Measurements from ENCODE around the gene MFGE8. TPM values are rescaled to one million over a fixed set of nuclear protein-coding genes. Genes with fewer than 3 reads are reported as not detected.

MFGE8 gene
- polyA plus RNA-seq, 2 donors, result 60.3 to 62.3 TPM

GRCh38 chr15:88866295-88866881, 46.8 kb downstream of the MFGE8 start:
- no peaks in the 10 kb centered on the region for H3K36me3 ChIP-seq (ENCODE audit: control insufficient read depth in 2 of 2, insufficient read depth in 2 of 2, low read length in 1 of 2)
- no peaks in the 10 kb centered on the region for H3K4me1 ChIP-seq (ENCODE audit: control insufficient read depth in 2 of 2, insufficient read depth in 2 of 2, low read length in 1 of 2)
- WGBS, 2 donors, result 91 to 92% methylated on average over 10 of the region's 10 CpGs
- H3K9me3 ChIP-seq (ENCODE audit: control insufficient read depth in 2 of 2, insufficient read depth in 1 of 2, low read depth in 1 of 2, low read length in 1 of 2), result peaks cover 0 to 2% of the 10 kb centered on the region in 2 donors
- no peak overlapping the region for H3K4me3 ChIP-seq (ENCODE audit: low read depth in 1 of 2, low read length in 2 of 2)
- H3K27ac ChIP-seq (ENCODE audit: low read depth in 2 of 2, low read length in 1 of 2), result no peak overlapping the region
- no peaks in the 10 kb centered on the region for H3K27me3 ChIP-seq (ENCODE audit: control insufficient read depth in 1 of 2, insufficient read depth in 2 of 2, low read length in 2 of 2)

GRCh38 chr15:88865498-88866099, 47.6 kb downstream of the MFGE8 start:
- Histone ChIP-seq H3K4me1 (ENCODE audit: control insufficient read depth in 2 of 2, insufficient read depth in 2 of 2, low read length in 1 of 2) (no peaks in the 10 kb centered on the region), H3K4me3 (ENCODE audit: low read depth in 1 of 2, low read length in 2 of 2) (no peak overlapping the region), H3K27ac (ENCODE audit: low read depth in 2 of 2, low read length in 1 of 2) (no peak overlapping the region), H3K9me3 (ENCODE audit: control insufficient read depth in 2 of 2, insufficient read depth in 1 of 2, low read depth in 1 of 2, low read length in 1 of 2) (peaks cover 0 to 2% of the 10 kb centered on the region in 2 donors), H3K36me3 (ENCODE audit: control insufficient read depth in 2 of 2, insufficient read depth in 2 of 2, low read length in 1 of 2) (no peaks in the 10 kb centered on the region), H3K27me3 (ENCODE audit: control insufficient read depth in 1 of 2, insufficient read depth in 2 of 2, low read length in 2 of 2) (no peaks in the 10 kb centered on the region)
- WGBS, 2 donors, result 65 to 69% methylated on average over 6 of the region's 6 CpGs

- Histone ChIP-seq H3K27ac (ENCODE audit: low read depth in 2 of 2, low read length in 1 of 2) (no peak overlapping the region), H3K4me3 (ENCODE audit: low read depth in 1 of 2, low read length in 2 of 2) (no peak overlapping the region), H3K36me3 (ENCODE audit: control insufficient read depth in 2 of 2, insufficient read depth in 2 of 2, low read length in 1 of 2) (no peaks in the 10 kb centered on the region), H3K9me3 (ENCODE audit: control insufficient read depth in 2 of 2, insufficient read depth in 1 of 2, low read depth in 1 of 2, low read length in 1 of 2) (no peaks in the 10 kb centered on the region), H3K27me3 (ENCODE audit: control insufficient read depth in 1 of 2, insufficient read depth in 2 of 2, low read length in 2 of 2) (no peaks in the 10 kb centered on the region), H3K4me1 (ENCODE audit: control insufficient read depth in 2 of 2, insufficient read depth in 2 of 2, low read length in 1 of 2) (no peaks in the 10 kb centered on the region)
- WGBS, 2 donors, result 70 to 75% methylated on average over 4 of the region's 4 CpGs
Measured at GRCh38 chr15:88864861-88865497, 48.2 kb downstream of the MFGE8 start.

GRCh38 chr15:88863412-88863811, 49.8 kb downstream of the MFGE8 start:
- WGBS, 2 donors, result 56 to 59% methylated on average over 1 of the region's 1 CpG
- H3K27me3 ChIP-seq (ENCODE audit: control insufficient read depth in 1 of 2, insufficient read depth in 2 of 2, low read length in 2 of 2), result no peaks in the 10 kb centered on the region
- H3K9me3 ChIP-seq (ENCODE audit: control insufficient read depth in 2 of 2, insufficient read depth in 1 of 2, low read depth in 1 of 2, low read length in 1 of 2), result no peaks in the 10 kb centered on the region
- no peaks in the 10 kb centered on the region for H3K36me3 ChIP-seq (ENCODE audit: control insufficient read depth in 2 of 2, insufficient read depth in 2 of 2, low read length in 1 of 2)
- no peak overlapping the region for H3K4me3 ChIP-seq (ENCODE audit: low read depth in 1 of 2, low read length in 2 of 2)
- H3K27ac ChIP-seq (ENCODE audit: low read depth in 2 of 2, low read length in 1 of 2), result no peak overlapping the region
- no peaks in the 10 kb centered on the region for H3K4me1 ChIP-seq (ENCODE audit: control insufficient read depth in 2 of 2, insufficient read depth in 2 of 2, low read length in 1 of 2)

- Histone ChIP-seq H3K27ac (ENCODE audit: low read depth in 2 of 2, low read length in 1 of 2) (no peak overlapping the region), H3K27me3 (ENCODE audit: control insufficient read depth in 1 of 2, insufficient read depth in 2 of 2, low read length in 2 of 2) (no peaks in the 10 kb centered on the region), H3K36me3 (ENCODE audit: control insufficient read depth in 2 of 2, insufficient read depth in 2 of 2, low read length in 1 of 2) (no peaks in the 10 kb centered on the region), H3K4me1 (ENCODE audit: control insufficient read depth in 2 of 2, insufficient read depth in 2 of 2, low read length in 1 of 2) (no peaks in the 10 kb centered on the region), H3K9me3 (ENCODE audit: control insufficient read depth in 2 of 2, insufficient read depth in 1 of 2, low read depth in 1 of 2, low read length in 1 of 2) (no peaks in the 10 kb centered on the region), H3K4me3 (ENCODE audit: low read depth in 1 of 2, low read length in 2 of 2) (no peak overlapping the region)
- 66 to 76% methylated on average over 7 of the region's 7 CpGs for WGBS, 2 donors
Measured at GRCh38 chr15:88860212-88860611, 53.0 kb downstream of the MFGE8 start.

GRCh38 chr15:88859550-88859949, 53.6 kb downstream of the MFGE8 start:
- 54 to 66% methylated on average over 7 of the region's 7 CpGs for WGBS, 2 donors
- no peak overlapping the region for H3K27ac ChIP-seq (ENCODE audit: low read depth in 2 of 2, low read length in 1 of 2)

GRCh38 chr15:88858934-88859333, 54.2 kb downstream of the MFGE8 start:
- Histone ChIP-seq H3K4me3 (ENCODE audit: low read depth in 1 of 2, low read length in 2 of 2) (no peak overlapping the region), H3K27me3 (ENCODE audit: control insufficient read depth in 1 of 2, insufficient read depth in 2 of 2, low read length in 2 of 2) (no peaks in the 10 kb centered on the region), H3K4me1 (ENCODE audit: control insufficient read depth in 2 of 2, insufficient read depth in 2 of 2, low read length in 1 of 2) (no peaks in the 10 kb centered on the region), H3K36me3 (ENCODE audit: control insufficient read depth in 2 of 2, insufficient read depth in 2 of 2, low read length in 1 of 2) (no peaks in the 10 kb centered on the region), H3K27ac (ENCODE audit: low read depth in 2 of 2, low read length in 1 of 2) (no peak overlapping the region), H3K9me3 (ENCODE audit: control insufficient read depth in 2 of 2, insufficient read depth in 1 of 2, low read depth in 1 of 2, low read length in 1 of 2) (peaks cover 3 to 4% of the 10 kb centered on the region in 2 donors)
- WGBS, 2 donors, result 87 to 88% methylated on average over 11 of the region's 11 CpGs

More at GRCh38 chr15:88859550-88859949, 53.6 kb downstream of the MFGE8 start:
- H3K4me3 ChIP-seq (ENCODE audit: low read depth in 1 of 2, low read length in 2 of 2), result no peak overlapping the region
- H3K27me3 ChIP-seq (ENCODE audit: control insufficient read depth in 1 of 2, insufficient read depth in 2 of 2, low read length in 2 of 2), result no peaks in the 10 kb centered on the region
- peaks cover 3 to 4% of the 10 kb centered on the region in 2 donors for H3K9me3 ChIP-seq (ENCODE audit: control insufficient read depth in 2 of 2, insufficient read depth in 1 of 2, low read depth in 1 of 2, low read length in 1 of 2)
- H3K36me3 ChIP-seq (ENCODE audit: control insufficient read depth in 2 of 2, insufficient read depth in 2 of 2, low read length in 1 of 2), result no peaks in the 10 kb centered on the region
- no peaks in the 10 kb centered on the region for H3K4me1 ChIP-seq (ENCODE audit: control insufficient read depth in 2 of 2, insufficient read depth in 2 of 2, low read length in 1 of 2)

- H3K9me3 ChIP-seq (ENCODE audit: control insufficient read depth in 2 of 2, insufficient read depth in 1 of 2, low read depth in 1 of 2, low read length in 1 of 2), result peaks cover 3 to 8% of the 10 kb centered on the region in 2 donors
- H3K36me3 ChIP-seq (ENCODE audit: control insufficient read depth in 2 of 2, insufficient read depth in 2 of 2, low read length in 1 of 2), result no peaks in the 10 kb centered on the region
- H3K27me3 ChIP-seq (ENCODE audit: control insufficient read depth in 1 of 2, insufficient read depth in 2 of 2, low read length in 2 of 2), result no peaks in the 10 kb centered on the region
- no peak overlapping the region for H3K27ac ChIP-seq (ENCODE audit: low read depth in 2 of 2, low read length in 1 of 2)
- no peaks in the 10 kb centered on the region for H3K4me1 ChIP-seq (ENCODE audit: control insufficient read depth in 2 of 2, insufficient read depth in 2 of 2, low read length in 1 of 2)
- H3K4me3 ChIP-seq (ENCODE audit: low read depth in 1 of 2, low read length in 2 of 2), result no peak overlapping the region
Measured at GRCh38 chr15:88852476-88852875, 60.7 kb downstream of the MFGE8 start.

- no peak overlapping the region for H3K4me3 ChIP-seq (ENCODE audit: low read depth in 1 of 2, low read length in 2 of 2)
- no peaks in the 10 kb centered on the region for H3K4me1 ChIP-seq (ENCODE audit: control insufficient read depth in 2 of 2, insufficient read depth in 2 of 2, low read length in 1 of 2)
- H3K27ac ChIP-seq (ENCODE audit: low read depth in 2 of 2, low read length in 1 of 2), result no peak overlapping the region
- no peaks in the 10 kb centered on the region for H3K36me3 ChIP-seq (ENCODE audit: control insufficient read depth in 2 of 2, insufficient read depth in 2 of 2, low read length in 1 of 2)
- no peaks in the 10 kb centered on the region for H3K27me3 ChIP-seq (ENCODE audit: control insufficient read depth in 1 of 2, insufficient read depth in 2 of 2, low read length in 2 of 2)
- WGBS, 2 donors, result 82 to 84% methylated on average over 22 of the region's 22 CpGs
- H3K9me3 ChIP-seq (ENCODE audit: control insufficient read depth in 2 of 2, insufficient read depth in 1 of 2, low read depth in 1 of 2, low read length in 1 of 2), result peaks cover 0 to 4% of the 10 kb centered on the region in 2 donors
Measured at GRCh38 chr15:88849376-88850072, 63.7 kb downstream of the MFGE8 start.

All from esophagus (tissue), 2 donors.